Femur (tissue), 1 donor: ENCODE measurements around the gene FCER1G.

ENCODE experiments used
- DNase-seq: peaks from one replicate; pipeline ENCODE4 v3.0.0-alpha.2; 2017

FCER1G gene

DNA sequence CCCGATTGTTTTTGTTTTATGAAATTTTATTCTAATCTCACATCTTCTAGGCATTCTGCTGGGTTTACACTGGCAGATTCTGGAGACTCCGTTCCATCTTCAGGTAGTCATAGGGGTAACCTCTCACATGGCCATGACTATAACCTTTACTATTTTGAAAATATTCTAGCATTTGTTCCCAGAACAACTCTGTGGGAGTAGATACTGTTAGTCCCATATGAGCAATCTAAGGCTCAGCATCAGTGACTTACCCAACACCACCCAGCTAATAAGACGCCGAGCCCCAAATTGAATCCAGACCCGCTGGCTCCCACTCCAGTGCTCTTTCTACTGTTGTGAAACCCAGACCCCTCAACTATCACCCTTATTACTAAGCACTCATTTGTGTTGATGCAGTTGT, 26.1 kb upstream of the FCER1G start:
- no peak for DNase-seq

- DNase-seq: no peak
Measured at GRCh38 chr1:161190962-161191521, 24.1 kb upstream of the FCER1G start.

- no peak for DNase-seq
Measured at GRCh38 chr1:161191971-161192370, 23.1 kb upstream of the FCER1G start.

- peak; percentile 70 for DNase-seq
Measured at GRCh38 chr1:161192476-161193465, 22.3 kb upstream of the FCER1G start.

DNA sequence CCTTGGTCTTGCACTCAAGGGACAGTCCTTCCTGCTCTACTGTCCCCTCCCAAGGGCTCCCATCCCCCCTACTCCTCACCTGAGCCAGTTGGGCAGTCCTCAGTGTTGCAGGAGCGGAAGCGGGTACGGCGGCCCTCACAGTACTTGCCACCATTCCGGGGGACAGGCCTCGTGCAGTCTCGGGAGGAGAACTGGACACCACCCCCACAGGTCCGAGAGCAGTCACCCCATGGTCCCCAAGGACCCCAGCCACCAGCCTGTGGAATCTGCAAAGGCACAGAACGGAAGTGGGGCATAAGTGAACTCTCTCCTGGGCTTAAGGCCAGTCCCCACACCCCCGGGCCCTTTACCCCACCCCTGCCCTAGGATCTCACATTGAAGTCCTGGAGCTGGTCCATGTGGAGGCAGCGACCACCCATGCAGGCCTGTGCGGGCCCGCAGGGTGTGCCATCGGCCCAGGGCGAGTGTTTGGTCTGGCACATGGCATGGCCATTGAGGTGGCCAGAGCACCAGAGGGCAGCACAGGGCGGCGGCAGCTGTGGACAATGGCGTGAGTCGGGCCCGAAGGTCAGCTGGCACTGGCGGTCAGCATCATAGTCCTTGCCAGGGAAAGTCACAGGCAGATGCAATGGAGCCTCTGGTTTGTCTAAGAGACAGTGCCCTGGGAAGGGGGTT, 21.4 kb upstream of the FCER1G start:
- no peak for DNase-seq

DNA sequence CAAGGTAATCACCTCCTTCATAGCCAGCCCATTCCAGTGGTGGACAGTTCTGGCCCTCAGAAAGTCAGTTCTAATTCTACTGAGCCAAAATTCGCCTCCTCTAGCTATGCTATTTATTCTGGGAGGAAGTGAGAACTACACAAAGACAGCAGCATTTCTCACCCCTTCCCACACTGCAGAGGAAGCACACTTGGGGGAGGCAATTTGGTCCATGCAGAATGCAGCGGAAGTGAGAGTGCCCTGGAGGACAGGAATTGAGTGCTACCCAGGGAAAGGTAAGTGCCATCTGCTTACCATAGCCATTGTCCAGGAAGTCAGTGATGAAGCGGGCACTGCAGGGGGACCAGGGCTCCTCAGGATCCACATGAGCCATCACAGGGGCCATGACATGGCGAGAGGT, 19.9 kb upstream of the FCER1G start:
- no peak for DNase-seq

GRCh38 chr1:161196111-161196510, 19.0 kb upstream of the FCER1G start:
- no peak for DNase-seq

DNA sequence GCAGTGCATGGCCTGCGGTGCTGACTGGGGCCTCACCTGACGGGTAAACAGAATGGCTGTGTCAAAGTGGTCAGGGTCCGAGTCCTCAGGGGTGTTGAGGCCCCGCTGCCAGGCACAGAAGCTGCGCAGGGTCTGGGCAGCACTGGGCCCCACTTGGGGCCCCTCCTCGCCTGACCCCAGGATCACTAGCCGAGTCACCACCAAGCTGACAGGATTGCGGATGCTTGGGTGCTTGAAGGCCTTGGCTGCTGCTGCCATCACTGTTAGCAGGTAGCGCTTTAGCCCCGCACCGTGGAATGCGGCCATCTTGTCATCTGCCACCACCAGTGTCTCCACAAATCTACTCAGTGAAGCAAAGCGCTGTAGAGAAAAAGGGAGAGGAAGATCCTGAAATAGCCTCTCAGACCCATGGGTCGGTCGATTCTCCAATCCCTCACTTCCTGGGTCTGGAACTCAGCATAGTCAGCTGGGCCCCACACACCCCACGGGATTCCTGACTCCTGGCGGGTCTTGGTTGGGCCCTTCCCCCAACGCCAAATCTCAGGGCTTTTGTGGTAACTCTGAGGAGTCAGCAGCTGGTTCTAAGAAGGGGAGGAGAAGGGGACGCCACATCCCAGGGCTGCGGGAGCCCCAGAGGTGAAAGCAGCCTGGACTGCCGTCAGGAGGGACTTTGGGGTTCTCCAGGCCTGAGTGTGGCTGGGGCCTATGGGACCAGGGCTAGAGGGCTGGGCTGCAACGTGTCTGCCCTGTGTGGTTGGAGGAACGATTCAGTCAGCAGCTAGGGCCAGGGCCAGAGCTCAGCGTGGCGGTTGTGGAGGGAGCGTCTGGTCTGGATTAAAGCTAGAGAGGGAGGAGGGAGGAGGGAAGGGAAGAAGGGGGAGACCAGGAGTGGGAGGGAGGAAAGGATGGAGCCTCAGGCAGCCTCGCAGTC, 18.3 kb upstream of the FCER1G start:
- DNase-seq: peak; percentile 93

- DNase-seq: no peak
Measured at GRCh38 chr1:161197560-161198193, 17.4 kb upstream of the FCER1G start.

- DNase-seq: peak; percentile 82
Measured at GRCh38 chr1:161198194-161198896, 16.8 kb upstream of the FCER1G start.

DNA sequence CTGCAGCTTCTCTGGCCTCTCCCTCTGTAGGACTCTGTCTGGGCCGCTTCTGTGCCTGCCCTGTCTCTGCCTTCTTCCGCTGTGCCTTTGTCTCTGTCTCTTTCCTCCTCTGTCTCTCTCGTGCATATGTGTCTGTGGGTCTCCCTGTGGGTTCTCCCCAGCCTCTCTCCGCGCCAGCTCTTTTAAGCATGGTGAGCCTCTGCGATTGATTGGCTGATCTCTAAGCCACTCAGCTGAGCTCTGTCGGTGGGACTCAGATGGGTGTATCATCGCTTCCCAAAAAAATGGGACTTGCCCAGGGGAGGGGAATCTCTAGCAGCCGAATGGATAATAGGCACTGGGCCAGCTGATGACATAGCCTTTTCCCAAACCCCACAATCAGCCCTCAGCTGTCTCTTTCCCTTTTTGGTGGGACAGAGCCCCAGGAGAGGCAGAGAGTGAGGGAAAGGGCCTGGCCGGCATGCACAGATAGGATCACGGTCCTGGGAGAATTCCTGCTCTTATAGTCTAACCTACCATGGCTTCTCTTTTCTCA, 16.1 kb upstream of the FCER1G start, which contains the start of gene ADAMTS4:
Gene ADAMTS4 (minus strand): TSS at position 158 of the 535 bp plus-strand sequence. CDS start 427 bp downstream, outside the sequence.
- DNase-seq: peak; percentile 90

- peak; percentile 61 for DNase-seq
Measured at GRCh38 chr1:161199506-161200139, 15.5 kb upstream of the FCER1G start.

DNA sequence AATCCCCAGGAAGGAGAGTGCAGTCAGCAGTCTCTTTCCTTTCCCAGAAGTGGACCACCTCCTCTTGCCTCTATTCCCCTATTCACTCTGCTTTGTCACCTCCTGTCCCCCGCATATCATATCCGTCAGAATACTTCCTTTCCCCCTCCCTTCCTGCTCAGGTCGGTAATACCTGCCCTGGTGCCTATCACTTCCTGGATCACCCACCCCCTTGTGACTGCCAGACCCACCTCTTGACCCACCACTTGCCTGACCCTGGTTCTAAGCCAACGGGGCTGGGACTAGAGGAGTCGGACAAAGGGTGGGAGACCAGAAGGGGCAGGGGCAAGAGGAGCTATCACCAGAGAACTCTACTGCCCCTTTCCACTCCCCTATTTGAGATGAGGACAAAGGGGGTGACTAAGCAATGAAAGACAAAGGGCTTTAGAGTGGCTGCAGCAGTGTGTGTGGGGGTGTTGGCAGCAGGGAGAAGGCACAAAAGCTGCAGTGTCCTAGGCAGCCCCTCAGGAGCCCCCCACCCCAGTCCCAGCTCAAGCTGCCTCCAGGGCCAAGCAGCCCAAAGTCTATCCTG, 14.6 kb upstream of the FCER1G start:
- DNase-seq: no peak

DNA sequence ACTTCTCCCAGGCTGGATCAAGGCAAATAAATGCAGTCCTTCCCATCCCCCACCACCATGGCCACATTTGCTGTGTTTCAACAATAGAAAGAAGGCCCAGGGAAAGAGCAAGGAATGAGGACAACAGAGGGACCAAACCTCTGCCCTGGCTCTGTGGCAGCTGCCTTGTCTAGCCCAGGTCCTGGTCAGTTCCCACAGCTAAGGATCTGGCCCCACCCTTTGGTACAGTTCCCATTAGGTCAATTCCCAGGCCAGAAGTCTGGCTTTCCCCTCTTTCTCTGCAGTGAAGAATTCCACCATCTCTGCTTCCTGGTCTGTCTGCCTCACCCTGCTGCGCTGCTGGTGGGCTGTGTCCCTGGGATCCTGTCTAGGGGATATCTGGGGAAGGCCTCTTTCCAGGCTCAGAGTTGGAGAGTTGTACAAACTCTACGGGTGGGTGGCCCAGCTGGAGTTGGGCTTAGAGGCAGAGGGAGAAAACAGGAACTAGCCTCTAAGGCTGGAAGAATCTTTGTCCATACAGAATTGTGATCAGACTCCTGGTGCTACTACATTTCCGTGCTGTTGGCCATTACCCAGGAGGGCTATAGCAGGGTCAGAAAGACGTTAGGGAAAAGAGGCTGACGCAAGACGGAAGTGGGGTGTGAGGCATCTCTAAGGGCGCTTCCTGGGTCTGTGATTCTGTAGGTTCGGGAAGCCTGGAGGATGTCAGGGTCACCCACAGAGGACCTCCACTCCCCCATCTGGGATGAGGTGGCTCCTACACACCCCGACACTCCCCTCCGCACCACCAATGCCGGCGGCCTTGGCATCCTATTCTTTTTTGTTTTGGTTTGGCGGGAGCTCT, 13.9 kb upstream of the FCER1G start:
- peak; percentile 60 for DNase-seq

GRCh38 chr1:161201836-161202712, 13.0 kb upstream of the FCER1G start, which contains the start of gene NDUFS2:
TSS of gene NDUFS2 (plus strand) at chr1:161202367. CDS start at chr1:161202386, 19 bp downstream.
- DNase-seq: peak; percentile 99

GRCh38 chr1:161206411-161207140, 8.5 kb upstream of the FCER1G start:
- DNase-seq: no peak

DNA sequence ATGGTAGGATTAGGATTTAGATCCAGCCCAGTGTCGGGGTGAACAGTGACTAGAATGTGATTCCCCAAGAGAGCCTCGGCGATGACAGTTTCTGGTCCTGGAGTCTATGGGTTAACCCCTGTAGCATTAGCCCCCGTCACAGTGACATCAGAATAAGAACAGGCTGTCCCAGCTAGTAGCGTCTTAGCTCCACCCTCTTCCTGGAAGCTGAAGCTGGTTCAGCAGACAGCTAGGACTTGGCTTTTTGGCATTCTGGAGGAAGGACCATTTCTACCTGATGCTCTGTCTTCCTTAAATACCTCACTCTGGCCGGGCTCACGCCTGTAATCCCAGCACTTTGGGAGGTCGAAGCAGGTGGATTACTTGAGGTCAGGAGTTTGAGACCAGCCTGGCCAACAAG, 7.9 kb upstream of the FCER1G start:
- DNase-seq: no peak
